GM19468 (cell line): ENCODE results near the gene PCLO.
"Not testable (repeated sequence)": the region's sequence is repeated elsewhere in the genome, so short reads cannot be mapped to it uniquely, and the experiment has no call there.

Source experiments
- ATAC-seq: cut with Tn5 transposase; IDR thresholded peaks from one replicate; pipeline ENCODE4 v1.9.1; 2021; ENCODE audit warnings: mild to moderate bottlenecking, moderate library complexity, moderate number of reproducible peaks; ENCODE audit not compliant: unreplicated experiment; ENCODE audit errors: extremely low read depth

The PCLO gene

DNA sequence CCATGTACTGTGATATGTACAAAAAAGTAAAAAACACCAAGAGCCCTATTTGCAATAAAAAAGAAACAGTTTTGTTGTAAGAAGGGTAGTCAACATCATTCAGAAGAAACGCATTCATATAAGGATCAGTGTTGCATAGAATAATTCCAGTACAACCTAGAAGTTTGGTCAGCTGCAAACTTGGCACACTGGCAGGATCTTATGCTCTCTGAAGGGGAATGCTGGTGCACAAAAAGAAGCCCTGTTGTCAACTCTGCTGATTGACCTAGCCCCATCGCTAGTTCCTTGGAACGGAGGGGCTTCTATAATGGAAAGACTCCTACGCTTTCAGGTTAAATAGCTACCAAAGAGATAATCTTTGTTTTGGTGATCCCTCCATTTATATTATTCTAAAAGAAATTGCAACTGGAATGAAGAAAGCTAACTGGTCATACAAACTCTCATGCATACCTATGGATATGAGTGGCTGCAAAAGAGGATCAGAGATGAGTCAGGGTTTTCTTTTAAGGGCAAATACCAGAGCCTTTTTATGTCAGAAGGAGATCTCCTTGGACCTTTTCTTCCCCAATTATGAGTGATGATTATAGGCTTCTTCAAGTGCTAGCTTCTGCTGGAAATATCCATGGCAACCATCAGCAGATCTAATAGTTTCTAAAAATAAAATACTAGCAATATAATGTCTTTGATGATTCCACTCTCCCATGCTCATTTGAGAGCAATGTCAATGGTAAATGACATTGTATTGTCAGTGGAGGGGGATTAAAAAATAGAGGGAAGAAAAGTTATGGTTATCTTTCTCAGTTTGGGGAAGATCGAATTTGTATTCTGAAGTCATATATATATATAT is 406.8 kb downstream of the PCLO start:
- ATAC-seq: no peak

DNA sequence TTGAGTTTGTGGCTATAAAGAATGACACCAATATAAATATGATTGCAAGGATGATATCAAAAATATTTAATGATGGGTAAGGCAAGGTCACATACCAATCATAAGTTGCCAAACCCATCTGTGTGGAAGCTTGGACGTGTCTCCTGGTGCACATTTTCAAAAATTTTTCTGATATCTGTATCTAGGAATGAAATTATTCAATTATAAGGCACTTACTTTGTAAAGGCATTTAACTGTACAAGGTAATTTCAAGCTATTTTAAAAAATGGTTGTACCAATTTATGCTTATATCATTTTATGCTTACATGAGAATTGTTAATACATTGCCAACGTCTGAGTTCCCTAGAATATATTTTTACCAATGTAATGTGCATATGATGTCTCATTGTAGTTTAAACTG is 412.7 kb downstream of the PCLO start:
- no peak for ATAC-seq

DNA sequence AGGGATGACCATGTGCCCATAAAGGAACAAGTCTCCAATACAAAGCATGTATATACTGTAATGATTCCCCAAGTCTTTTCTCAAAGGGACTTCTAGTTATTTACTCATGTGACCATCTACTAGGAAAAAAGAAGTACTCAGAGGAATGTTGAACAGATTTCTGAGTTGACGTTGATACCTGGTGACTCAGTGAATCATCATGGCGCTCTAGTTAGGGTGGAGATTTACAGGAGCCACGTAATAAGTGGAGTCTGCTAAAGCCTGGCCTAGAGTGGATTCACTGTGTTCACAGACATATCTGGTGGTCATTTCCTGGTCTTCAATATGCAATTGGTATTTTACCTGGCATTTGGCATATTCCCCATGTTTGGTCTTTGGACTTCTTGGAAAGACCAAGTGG is 416.9 kb downstream of the PCLO start:
- no peak for ATAC-seq

DNA sequence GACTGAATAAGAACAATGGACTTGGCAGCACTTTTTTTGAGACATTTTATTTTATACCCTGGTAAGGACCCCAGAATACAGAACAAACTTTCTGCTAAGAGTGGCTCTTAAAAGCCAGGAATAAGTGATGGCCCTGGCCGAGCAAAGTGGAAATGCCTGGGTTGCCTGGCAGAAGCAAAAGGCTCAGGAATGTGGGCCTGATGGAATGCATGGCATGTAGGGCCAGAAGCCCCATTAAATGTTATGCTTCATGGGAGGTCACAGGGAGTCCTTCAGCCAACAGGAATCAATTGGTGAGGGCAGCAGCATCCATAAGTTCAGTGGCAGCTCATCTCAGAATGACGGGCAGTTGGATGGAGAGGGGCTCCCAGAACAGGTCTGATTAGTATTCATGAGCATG is 417.6 kb downstream of the PCLO start:
- ATAC-seq: no peak

DNA sequence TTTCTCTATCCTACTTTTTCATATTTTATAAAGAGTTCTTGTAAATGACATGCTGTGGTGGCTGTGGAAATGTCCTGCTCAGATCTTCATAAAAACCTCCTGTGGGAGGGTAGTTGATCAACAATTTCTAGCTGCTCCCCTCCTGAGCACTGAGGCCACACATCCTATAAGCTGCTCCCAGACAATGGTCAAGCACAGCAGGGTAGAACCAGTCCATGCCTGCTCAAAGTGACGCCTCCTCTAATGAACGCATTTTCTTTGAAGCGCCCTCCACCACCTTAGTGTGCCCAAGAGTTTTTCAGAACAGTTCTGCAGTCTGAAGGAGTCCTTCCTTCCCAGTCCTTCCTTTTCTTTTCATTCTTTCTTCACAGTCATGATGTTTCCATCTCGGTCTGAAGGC is 420.5 kb downstream of the PCLO start:
- ATAC-seq: no peak

DNA sequence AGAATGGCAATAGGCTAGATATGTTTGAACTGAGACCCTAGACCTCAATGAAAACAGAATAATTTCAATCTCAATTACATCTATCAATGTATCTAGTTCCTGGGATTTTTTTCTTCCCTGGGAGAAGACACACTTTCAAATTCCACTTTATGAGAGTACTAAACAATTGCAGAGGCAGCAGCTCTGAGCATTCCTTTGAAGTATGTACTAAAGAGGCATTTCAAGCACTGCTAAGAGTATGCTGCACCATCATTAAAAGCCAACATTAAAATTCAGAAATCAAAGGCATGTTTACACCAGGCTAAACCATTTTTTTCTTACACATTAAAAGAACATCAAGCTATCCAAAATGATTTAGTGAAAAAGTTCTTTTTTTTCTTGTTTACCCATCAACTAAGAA is 421.2 kb downstream of the PCLO start:
- ATAC-seq: no peak

DNA sequence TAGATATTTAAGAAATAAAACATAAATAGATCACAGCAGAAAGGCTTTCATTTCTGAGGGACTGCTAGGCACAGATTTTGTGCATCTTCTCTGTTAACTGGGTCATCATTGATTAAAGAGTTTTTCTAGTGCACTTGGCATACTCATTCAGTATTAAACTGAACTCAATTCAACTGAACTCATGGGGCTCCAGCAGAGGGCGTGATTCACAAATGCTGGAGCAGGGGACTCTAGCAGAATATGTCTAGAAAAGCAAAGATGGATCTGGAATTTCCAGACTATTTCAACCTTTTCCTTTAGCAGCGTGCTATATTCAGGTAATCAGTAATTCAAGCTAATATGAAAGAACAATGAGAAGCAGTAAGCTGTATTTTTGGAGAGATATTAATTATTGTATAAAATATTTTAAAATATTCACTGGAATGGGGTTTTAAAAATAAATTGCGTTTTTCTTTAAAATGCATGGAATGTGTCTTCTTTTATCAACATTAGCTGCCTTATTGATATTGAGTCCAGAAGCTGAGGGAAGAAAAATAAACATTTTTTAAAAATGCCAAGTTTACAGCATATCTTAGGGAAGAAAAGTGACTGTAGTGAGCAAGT is 422.3 kb downstream of the PCLO start:
- ATAC-seq: no peak

DNA sequence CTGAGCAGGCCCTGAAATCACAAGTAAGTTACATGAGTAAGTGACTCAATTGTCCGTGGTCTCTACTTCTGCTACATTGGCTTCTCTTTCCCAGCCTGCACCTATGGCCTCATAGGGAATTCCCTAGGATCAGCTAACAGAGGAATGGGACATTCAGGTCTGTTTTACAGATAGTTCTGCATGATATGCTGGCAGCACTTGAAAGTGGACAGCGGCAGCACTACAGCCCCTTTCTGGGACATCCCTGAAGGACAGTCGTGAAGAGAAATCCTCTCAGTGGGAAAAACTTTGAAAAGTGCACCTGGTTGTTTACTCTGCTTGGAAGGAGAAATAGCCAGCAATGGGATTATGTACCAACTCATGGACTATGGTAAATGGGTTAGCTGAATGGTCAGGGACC is 426.1 kb downstream of the PCLO start:
- ATAC-seq: no peak

DNA sequence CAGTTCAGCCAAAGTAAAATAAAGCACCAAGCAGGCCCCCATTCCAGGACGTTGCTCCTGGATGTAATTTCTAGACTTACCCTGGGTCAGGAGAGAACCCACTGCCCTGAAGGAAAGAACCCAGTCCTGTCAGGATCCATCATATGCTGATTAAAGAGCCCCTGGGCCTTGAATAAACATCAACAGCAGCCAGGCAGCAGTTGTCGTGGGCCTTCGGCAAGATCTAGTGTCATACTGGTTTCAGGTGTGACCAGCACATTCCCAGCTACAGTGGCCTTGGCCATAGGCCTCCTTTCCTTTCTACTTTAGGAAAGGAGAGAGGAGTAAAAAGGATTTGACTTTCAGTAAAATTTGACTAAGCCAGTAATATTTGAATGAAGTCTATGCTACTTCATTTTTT is 430.0 kb downstream of the PCLO start:
- no peak for ATAC-seq

DNA sequence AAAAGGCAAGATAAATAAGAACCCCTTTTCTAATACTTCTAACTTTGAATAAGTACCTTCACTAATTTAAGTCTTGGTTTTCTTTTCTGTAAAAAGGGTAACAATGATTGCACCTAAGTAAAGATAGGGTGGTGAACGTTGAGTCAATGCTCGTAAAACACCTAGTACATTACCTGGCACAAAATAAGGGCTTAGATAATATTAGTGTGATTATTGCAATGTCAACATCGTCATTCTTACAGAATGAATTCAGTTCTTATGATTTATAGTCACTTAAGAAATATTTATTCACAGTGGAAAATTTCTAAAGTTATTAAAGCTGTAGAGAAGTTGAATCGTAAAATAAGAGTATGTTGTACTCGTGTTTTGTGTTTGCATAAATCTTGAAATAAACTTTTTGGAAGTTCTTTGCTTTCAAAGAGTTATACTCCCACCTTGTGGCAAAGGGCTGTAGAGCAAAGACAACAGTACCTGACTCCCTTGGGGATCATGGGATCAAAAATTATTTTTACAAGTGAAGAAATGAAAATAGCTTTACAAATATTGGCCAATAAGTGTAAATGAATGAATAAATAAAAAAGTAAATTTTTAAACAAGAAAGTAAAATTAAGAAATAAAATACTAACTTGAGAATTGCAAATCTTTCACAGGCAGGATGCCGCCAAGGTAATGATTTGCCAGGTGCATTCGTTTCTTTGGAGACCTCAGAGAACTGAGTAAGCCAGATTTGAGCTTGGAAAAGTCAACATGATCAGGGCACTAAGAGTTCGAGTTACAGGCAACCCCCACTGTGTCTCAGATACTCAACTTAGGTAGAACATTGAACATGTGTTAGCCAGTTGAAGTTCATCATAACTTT is 433.3 kb downstream of the PCLO start:
- ATAC-seq: no peak

DNA sequence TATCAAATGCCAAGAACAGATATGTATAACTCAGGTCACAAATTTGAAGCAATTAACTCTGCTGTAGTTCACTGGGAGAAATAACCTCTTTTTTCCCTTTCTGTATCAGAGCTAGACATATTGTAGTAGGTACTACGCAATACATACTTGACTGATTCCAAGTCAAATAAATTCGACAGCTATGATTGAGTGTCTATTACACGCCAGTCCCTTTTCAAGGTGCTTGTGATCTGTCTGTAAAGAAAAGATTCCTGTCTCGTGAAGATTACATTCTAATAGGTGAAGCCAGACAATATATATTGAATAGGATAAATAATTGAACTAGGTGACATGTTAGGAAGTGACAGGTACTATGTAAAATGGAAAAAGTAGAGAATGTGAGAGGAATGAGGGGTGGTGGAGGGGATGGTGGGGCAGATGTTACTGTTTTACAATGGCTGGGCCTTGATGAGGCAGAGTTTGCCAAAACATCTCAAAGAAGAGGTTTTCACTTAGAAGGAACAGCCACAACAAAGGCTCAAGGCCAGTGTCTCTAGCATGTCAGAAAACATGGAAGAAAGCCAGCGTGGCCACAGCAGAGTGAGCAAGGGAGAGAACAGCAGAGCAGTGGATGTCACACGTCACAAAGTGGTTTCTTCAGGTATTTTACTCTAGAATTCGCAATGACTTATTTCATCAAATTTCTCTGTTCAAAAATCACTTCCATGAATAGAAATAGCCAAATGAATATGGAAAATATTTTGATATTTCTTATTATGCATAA is 436.5 kb downstream of the PCLO start:
- no peak for ATAC-seq

DNA sequence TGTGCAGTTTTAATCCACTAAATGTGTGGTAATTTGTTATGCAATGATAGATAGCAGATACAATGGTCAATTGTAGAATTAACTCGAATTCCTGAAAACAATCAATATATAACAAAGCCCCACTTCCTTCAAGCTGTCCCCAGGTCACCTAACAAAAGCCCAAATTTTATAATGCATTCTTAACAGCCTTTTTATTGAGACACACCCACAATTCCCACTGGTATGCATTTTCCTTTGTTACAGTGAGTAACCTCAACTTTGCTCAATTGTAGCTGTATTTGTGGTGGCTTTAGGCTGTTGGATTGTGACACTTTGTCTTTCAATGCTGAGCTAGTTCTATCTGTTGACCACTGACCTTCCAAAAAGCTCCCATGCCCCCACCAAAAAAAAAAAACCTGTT is 439.3 kb downstream of the PCLO start:
- ATAC-seq: no peak

DNA sequence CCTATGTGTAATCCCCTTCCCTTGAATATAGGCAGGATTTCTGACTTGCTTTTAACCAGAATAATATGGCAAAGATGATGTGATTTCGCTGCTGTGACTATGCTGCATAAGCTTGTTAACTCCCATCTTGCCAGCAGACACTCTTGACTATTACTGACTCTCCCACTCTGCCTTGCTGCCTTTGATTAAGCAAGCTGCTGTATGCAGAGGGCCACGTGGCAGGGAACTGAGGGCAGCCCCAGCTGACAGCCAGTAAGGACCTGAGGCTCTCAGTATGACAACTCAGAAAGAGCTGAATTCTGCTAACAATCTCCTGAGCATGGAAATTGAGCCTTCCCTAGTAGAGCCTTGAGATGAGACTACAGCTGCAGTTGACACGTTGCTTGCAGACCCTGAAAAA is 439.7 kb downstream of the PCLO start:
- ATAC-seq: no peak

DNA sequence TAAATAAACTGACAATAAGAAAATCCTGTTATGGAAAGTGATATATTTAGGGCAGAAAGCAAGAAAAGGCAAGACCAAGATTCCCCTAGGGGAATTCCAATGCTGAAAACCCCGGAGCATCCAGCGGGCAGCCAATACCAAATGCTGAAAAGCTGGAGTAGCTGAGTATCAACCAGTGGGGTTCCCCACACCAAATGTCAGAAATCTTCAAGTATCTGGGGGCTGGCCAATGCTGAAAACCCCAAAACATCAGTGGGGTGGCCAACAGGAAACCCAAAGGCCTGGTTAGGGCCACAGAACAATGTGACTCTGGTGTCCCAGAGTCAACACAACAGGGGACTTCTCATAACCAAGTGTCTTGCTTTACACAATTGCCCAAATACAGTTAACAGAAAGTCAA is 447.3 kb downstream of the PCLO start:
- ATAC-seq: no peak

DNA sequence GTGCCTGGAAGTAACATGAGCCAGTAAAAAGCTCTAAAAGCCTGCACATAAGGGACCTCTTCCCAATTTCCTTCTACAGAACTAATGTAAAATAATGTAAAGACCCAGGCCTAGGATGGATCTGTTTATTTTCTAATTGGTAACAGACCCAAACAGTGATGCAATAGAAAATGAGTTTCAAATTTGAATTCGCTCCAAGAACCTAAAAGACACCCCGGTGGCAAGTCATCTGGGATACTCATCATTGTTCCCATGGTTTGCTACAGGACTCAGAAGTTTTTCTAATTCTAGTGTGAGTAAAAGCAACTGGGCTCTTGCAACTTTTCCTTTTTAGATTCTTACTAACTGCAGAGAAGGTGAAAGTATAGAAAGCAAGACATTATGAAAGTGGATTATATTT is 447.8 kb downstream of the PCLO start:
- no peak for ATAC-seq

DNA sequence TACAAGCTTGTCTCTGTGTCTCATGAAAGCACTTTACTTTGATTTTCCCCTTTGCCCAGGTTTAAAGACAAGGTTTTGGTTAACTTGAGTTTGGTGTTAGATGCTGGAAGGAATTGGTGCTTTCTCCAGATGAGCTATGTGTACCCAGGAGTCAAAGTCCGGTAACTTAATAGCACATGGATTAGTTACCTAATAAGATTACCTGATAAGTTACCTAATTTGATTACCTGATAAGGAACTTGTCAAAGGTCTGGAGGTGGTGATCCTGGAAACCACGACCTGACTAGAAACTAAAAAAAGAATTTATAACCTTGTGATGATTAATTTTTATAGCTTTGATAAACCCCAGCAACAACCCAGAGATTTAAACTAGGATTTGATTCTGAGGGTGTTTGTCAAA is 449.2 kb downstream of the PCLO start:
- no peak for ATAC-seq

DNA sequence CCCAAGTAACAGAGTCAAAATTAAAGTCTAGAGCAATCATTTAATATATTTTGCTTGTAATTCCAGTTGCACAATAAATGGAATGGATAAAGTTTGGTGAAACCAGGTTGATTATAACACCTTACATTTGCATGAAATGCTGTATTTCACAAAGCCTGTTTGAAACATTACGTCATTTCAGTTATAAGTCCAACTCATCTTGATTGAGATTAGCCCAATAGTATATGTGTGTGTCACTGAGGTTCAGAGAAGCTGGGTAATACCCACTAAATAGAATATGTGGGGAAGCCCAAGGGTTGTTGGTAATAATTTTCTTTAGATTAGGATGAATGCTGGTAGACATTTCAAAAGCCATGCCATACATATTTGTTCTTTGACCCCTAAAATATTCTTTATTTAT is 456.3 kb downstream of the PCLO start:
- not testable (repeated sequence) for ATAC-seq

DNA sequence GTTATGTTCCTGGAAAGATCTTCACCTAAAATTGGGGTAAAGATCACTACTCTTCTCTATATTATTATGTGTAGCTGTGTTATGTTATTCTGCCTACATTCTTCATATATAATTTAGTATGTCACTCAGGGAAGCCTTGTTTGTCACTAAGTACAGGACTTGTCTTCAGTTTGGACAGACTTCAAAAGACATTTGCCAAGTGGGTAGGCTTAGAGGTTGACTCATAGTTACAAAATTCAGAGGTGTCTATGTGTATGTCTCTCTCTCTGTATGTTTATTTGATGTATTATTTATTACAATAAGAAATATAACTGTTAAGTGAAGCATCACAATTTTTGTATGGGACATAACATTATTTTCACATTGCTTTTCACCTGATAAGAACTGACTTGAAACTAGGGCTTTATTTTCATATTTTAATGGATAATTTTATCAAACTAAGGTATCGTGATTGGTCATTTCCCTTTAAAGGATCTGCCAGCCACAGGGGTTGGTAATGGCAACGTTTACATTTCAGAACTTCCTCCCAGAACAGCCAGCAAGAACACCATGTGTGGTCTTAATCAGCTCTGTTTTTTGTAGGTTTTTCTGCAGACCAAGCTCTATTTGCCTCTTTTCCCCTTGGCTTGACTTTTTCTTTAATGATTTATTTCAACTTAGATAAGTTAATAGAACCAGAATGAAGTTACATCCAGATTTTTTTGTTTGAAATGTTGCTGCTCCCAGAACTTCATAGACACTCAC is 457.0 kb downstream of the PCLO start:
- ATAC-seq: no peak

DNA sequence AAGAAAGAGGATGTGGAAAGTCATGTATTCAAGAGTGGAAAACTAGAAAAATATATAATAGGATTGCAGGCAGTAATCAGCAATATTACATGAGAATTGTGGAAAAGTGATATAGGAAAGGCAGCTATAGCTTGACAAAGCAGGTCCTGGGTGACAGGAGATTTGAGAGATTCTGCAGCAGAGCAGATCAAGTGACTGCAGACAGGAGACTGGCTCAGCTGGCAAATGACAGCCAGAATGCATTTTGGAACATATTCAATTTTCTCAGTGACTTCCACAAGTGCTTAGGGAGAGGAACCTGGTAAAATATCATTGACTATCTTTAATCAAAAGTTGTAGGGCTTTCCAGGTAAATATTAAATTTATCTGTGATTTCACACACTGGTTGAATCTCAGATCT is 458.6 kb downstream of the PCLO start:
- ATAC-seq: no peak
